OCI-LY3 (cell line): ENCODE data around the gene DDX25.

Experiments used
- CTCF ChIP-seq: fragments of 200-600, 300-600 bp; sonication (generic); IDR thresholded peaks from 2 replicates; pipeline ENCODE4 v1.5.1; 2014; ENCODE audit warnings: antibody characterized with exemption, low read length, low read depth
- EZH2phosphoT487 ChIP-seq: fragments of 200-600 bp; shearing (Covaris generic); IDR thresholded peaks from 2 replicates; pipeline ENCODE4 v1.6.1; 2018; ENCODE audit warnings: antibody characterized with exemption, mixed run types, low read depth

- TF ChIP-seq CTCF (no peak), EZH2phosphoT487 (no peak)
Observed at GRCh38 chr11:125947419-125948277, 43.3 kb downstream of the DDX25 start.
